Measurements from ENCODE around the gene SLC7A11.

- TF ChIP-seq NFYB (CRISPR knock-in tag; conservative IDR thresholded peaks at IDR 0.05; ENCODE audit: low read depth) (no peak), CTCF (IDR thresholded peaks at IDR 0.05) (no peak), SP1 (CRISPR knock-in tag; conservative IDR thresholded peaks at IDR 0.05) (no peak), ZNF423 (CRISPR knock-in tag; IDR thresholded peaks at IDR 0.05) (no peak), MAX (CRISPR knock-in tag; IDR thresholded peaks at IDR 0.05) (no peak), FOXJ3 (CRISPR knock-in tag; IDR thresholded peaks at IDR 0.05; ENCODE audit: borderline replicate concordance) (no peak)
These were observed 12.1 kb downstream of the SLC7A11 start for GRCh38 chr4:138230048-138230447.

Data from WTC11 (cell line).